Psoas muscle (tissue), 8 donors: ENCODE data around the gene ADA. TPM values are rescaled to one million over a fixed set of nuclear protein-coding genes. Genes with fewer than 3 reads are reported as not detected.
A peak's percentile ranks its signal among the peaks of the same experiment; 100 is the strongest.

Experiments
- ATAC-seq, 4 donors: fragments of 200-7000 bp; cut with Tn5 transposase; one replicate each; pipeline ENCODE4 v1.9.1; 2020; ENCODE audit warnings: moderate library complexity in 3 of 4, mild to moderate bottlenecking in 2 of 4
- DNase-seq, 2 donors: peaks; one replicate each; pipeline ENCODE4 v3.0.0-alpha.2; 2020
- H3K27ac ChIP-seq: fragments of 200-600 bp; one replicate; pipeline ENCODE4 v1.8.0; 2022
- H3K27me3 ChIP-seq, 3 donors: fragments of 200-600 bp in 1 of 3; one replicate each; pipeline versions ENCODE4 v1.6.1 to v1.8.0; 2013 to 2022; ENCODE audit warnings: low read length in 2 of 3, mild to moderate bottlenecking in 2 of 3, moderate library complexity in 1 of 3; ENCODE audit not compliant: insufficient read depth in 3 of 3
- H3K36me3 ChIP-seq, 2 donors: fragments of 200-600 bp in 1 of 2; one replicate each; pipeline versions ENCODE4 v1.6.1 to v1.8.0; 2013 to 2022; ENCODE audit warnings: low read depth in 1 of 2, mild to moderate bottlenecking in 1 of 2, moderate library complexity in 1 of 2; ENCODE audit not compliant: insufficient read depth in 1 of 2
- H3K4me1 ChIP-seq: fragments of 200-600 bp; one replicate; pipeline ENCODE4 v1.8.0; 2022
- H3K4me3 ChIP-seq: fragments of 200-600 bp; one replicate; pipeline ENCODE4 v1.8.0; 2022; ENCODE audit warnings: mild to moderate bottlenecking
- H3K9me3 ChIP-seq: fragments of 200-600 bp; one replicate; pipeline ENCODE4 v1.8.0; 2022
- CTCF ChIP-seq: fragments of 200-600 bp; IDR thresholded peaks from one replicate; pipeline ENCODE4 v1.8.0; 2022; ENCODE audit warnings: antibody characterized with exemption
- WGBS, 3 donors: extraction: QIAGEN DNeasy Blood & Tissue Kit; methylation state at CpG; one replicate each; pipeline versions ENCODE4 v1.1.6 to v1.1.7; 2013; 5-methylcytosine and 5-hydroxymethylcytosine counted together
- intact Hi-C, 2 donors: fragments of 100-400 bp; cut with DNase I; formaldehyde crosslinking; loops; one replicate each; pipeline versions ENCODE4 v1.11.0 to v1.14.2; 2022
- polyA plus RNA-seq, 3 donors: library from polyadenylated mRNA; stranded (reverse); fragments of 200-250 nt; gene quantifications; one replicate each; pipeline ENCODE4 v1.2.3, GENCODE V29; 2013
- total RNA-seq, 4 donors: library from RNA; stranded (reverse); fragmentation: NEBNext Ultra II Directional in 2 of 4; extraction: Animal tissue kit (Norgen Biotek cat#: 25700) in 2 of 4; gene quantifications; one replicate each; pipeline versions ENCODE4 v1.2.1 to v1.2.4, GENCODE V29; 2021 to 2023
- donor health status: healthy with polysubstance abuse.
- donor health status: DM: no; HTN: no; CAD: no; lungs with moderate emphysema.
- donor health status: Bipolar disorder and iron deficiency.
- donor health status: healthy.
- donor health status: DM: yes; HTN: yes; CAD: no.
- donor health status: DM: no; HTN: no; CAD: no.
- donor health status: DM: no; HTN: no; CAD: no.
- donor health status: DM: yes; HTN: yes; CAD: no.

ADA gene
- total and polyA plus RNA-seq, 7 donors, result 3.3 to 5.8 (median 4.2) TPM

- no peak overlapping the region for H3K4me3 ChIP-seq
- intact Hi-C loops, result loop anchor here in 1 of 2 donors (5.0 kb wide), 1 partner anchor 234 kb away; no protein-coding TSS in a partner anchor
- no peaks in the 10 kb centered on the region for H3K27me3 ChIP-seq
- 61 to 72% (median 69%) methylated on average over 14 of the region's 14 CpGs for WGBS, 3 donors
- ATAC-seq (peak; percentile 65 to 80 (median 75)), DNase-seq (peak; percentile 73 to 83)
- peaks cover 0 to 84% of the 10 kb centered on the region in 2 donors for H3K36me3 ChIP-seq
- H3K9me3 ChIP-seq, result no peaks in the 10 kb centered on the region
- H3K4me1 ChIP-seq, result peaks cover 37% of the 10 kb centered on the region
- peak overlapping the region; percentile 73 for H3K27ac ChIP-seq
- TF ChIP-seq CTCF, result no peak
Measured at GRCh38 chr20:44615876-44616603, 35.5 kb downstream of the ADA start.

- WGBS, 3 donors, result 32 to 45% (median 36%) methylated on average over 10 of the region's 10 CpGs
- Histone ChIP-seq H3K27ac (peak overlapping the region; percentile 73), H3K4me3 (no peak overlapping the region), H3K9me3 (no peaks in the 10 kb centered on the region), H3K27me3 (no peaks in the 10 kb centered on the region), H3K4me1 (peaks cover 43% of the 10 kb centered on the region), H3K36me3 (peaks cover 0 to 77% of the 10 kb centered on the region in 2 donors)
- ATAC-seq, result no peak
- intact Hi-C loops, result loop anchor here in 1 of 2 donors (5.0 kb wide), 1 partner anchor 233 kb away; no protein-coding TSS in a partner anchor
- DNase-seq, result peak in 1 of 2 donors; percentile 34
- TF ChIP-seq CTCF, result no peak
Measured at GRCh38 chr20:44615169-44615791, 36.2 kb downstream of the ADA start.

- ATAC-seq (peak in 2 of 4 donors; percentile 8 to 40), DNase-seq (peak; percentile 33 to 64)
- Histone ChIP-seq H3K27ac (peak overlapping the region; percentile 73), H3K27me3 (no peaks in the 10 kb centered on the region), H3K4me3 (no peak overlapping the region), H3K9me3 (no peaks in the 10 kb centered on the region), H3K4me1 (peaks cover 51% of the 10 kb centered on the region), H3K36me3 (peaks cover 0 to 70% of the 10 kb centered on the region in 2 donors)
- WGBS, 3 donors, result 20 to 47% (median 25%) methylated on average over 14 of the region's 14 CpGs
- intact Hi-C loops, result loop anchor here (5.0 kb wide), 3 partner anchors 37 to 227 kb away; partner anchors contain the start of gene SERINC3 (in 1 of the 2)
- TF ChIP-seq CTCF, result no peak
Measured at GRCh38 chr20:44614525-44614924, 37.0 kb downstream of the ADA start.

DNA sequence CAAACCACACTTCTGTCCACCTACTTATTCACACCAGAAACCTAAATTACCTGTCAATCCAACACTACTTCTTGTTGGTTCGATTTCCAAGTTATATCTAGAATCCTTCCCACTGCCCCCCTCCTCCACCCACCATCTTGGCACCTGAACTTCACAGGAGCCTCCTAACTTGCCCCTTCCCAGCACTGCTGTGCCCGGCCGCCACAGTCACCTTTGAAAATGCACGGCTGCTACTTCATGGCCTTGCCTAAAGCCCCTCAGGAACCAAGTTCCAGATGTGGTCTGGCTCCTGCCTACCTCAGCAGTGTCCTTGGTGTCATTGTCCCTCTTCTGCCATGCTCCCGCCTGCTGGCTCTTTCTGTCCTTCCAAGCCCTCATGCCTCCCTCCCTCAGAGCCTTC, 37.9 kb downstream of the ADA start:
- H3K27ac ChIP-seq, result peak overlapping the region; percentile 73
- H3K36me3 ChIP-seq, result peaks cover 0 to 60% of the 10 kb centered on the region in 2 donors
- intact Hi-C loops, result loop anchor here (5.0 kb wide), 3 partner anchors 36 to 226 kb away; partner anchors contain the start of gene SERINC3 (in 1 of the 2)
- ATAC-seq (no peak), DNase-seq (no peak)
- no peaks in the 10 kb centered on the region for H3K27me3 ChIP-seq
- 94 to 98% (median 94%) methylated on average over 5 of the region's 5 CpGs for WGBS, 3 donors
- peaks cover 60% of the 10 kb centered on the region for H3K4me1 ChIP-seq
- H3K9me3 ChIP-seq, result no peaks in the 10 kb centered on the region
- no peak overlapping the region for H3K4me3 ChIP-seq
- no peak for TF ChIP-seq CTCF
